Activated T-cell treated with anti-CD3 and anti-CD28 coated beads, Interleukin-2, amount 50 U/mL, for 24 hours (primary cell): ENCODE data around the gene GPC5.

Source experiments
- DNase-seq: peaks from one replicate; pipeline ENCODE4 v3.0.0-alpha.2; 2020
- H3K27ac Mint-ChIP-seq: 2 replicates; pipeline ENCODE4 v1.8.0; 2020; ENCODE audit warnings: mild to moderate bottlenecking, mixed read lengths
- H3K27me3 Mint-ChIP-seq: 2 replicates; pipeline ENCODE4 v1.8.0; 2020; ENCODE audit warnings: mixed read lengths
- H3K36me3 Mint-ChIP-seq: 2 replicates; pipeline ENCODE4 v1.8.0; 2020; ENCODE audit warnings: low read depth, mixed read lengths
- H3K4me1 Mint-ChIP-seq: 2 replicates; pipeline ENCODE4 v1.8.0; 2020; ENCODE audit warnings: low read depth, mixed read lengths
- H3K4me3 Mint-ChIP-seq: 2 replicates; pipeline ENCODE4 v1.8.0; 2020; ENCODE audit warnings: mild to moderate bottlenecking, moderate library complexity, mixed read lengths
- H3K9me3 Mint-ChIP-seq: 2 replicates; pipeline ENCODE4 v1.8.0; 2020; ENCODE audit warnings: mixed read lengths

The GPC5 gene

GRCh38 chr13:91459485-91459884 is 61.1 kb downstream of the GPC5 start:
- Mint-ChIP-seq H3K4me1 (no peaks in the 10 kb centered on the region), H3K36me3 (no peaks in the 10 kb centered on the region), H3K27ac (no peak overlapping the region), H3K4me3 (no peak overlapping the region), H3K9me3 (no peaks in the 10 kb centered on the region), H3K27me3 (peaks cover 5% of the 10 kb centered on the region)
- no peak for DNase-seq

- no peak overlapping the region for H3K27ac Mint-ChIP-seq
These were observed 65.9 kb downstream of the GPC5 start for GRCh38 chr13:91464336-91464735.

GRCh38 chr13:91467236-91467635 is 68.8 kb downstream of the GPC5 start:
- no peak for DNase-seq
- H3K9me3 Mint-ChIP-seq = no peaks in the 10 kb centered on the region
- H3K27me3 Mint-ChIP-seq = peaks cover 2% of the 10 kb centered on the region
- H3K27ac Mint-ChIP-seq = no peak overlapping the region
- no peaks in the 10 kb centered on the region for H3K4me1 Mint-ChIP-seq
- H3K4me3 Mint-ChIP-seq = no peak overlapping the region
- no peaks in the 10 kb centered on the region for H3K36me3 Mint-ChIP-seq

More at GRCh38 chr13:91464336-91464735, 65.9 kb downstream of the GPC5 start:
- Mint-ChIP-seq H3K27me3 (peaks cover 2% of the 10 kb centered on the region), H3K4me3 (no peak overlapping the region), H3K36me3 (no peaks in the 10 kb centered on the region), H3K4me1 (no peaks in the 10 kb centered on the region), H3K9me3 (no peaks in the 10 kb centered on the region)
- DNase-seq = no peak

GRCh38 chr13:91468301-91468700 is 69.9 kb downstream of the GPC5 start:
- Mint-ChIP-seq H3K27ac (no peak overlapping the region), H3K9me3 (no peaks in the 10 kb centered on the region), H3K4me1 (no peaks in the 10 kb centered on the region), H3K4me3 (no peak overlapping the region), H3K27me3 (peaks cover 5% of the 10 kb centered on the region), H3K36me3 (no peaks in the 10 kb centered on the region)
- no peak for DNase-seq

GRCh38 chr13:91470084-91470621 is 71.7 kb downstream of the GPC5 start:
- no peak for DNase-seq
- no peak overlapping the region for H3K27ac Mint-ChIP-seq
- no peaks in the 10 kb centered on the region for H3K4me1 Mint-ChIP-seq
- H3K4me3 Mint-ChIP-seq = no peak overlapping the region
- H3K9me3 Mint-ChIP-seq = no peaks in the 10 kb centered on the region
- no peaks in the 10 kb centered on the region for H3K36me3 Mint-ChIP-seq
- peaks cover 5% of the 10 kb centered on the region for H3K27me3 Mint-ChIP-seq

- no peak overlapping the region for H3K4me3 Mint-ChIP-seq
- H3K27me3 Mint-ChIP-seq = peaks cover 5% of the 10 kb centered on the region
- H3K9me3 Mint-ChIP-seq = no peaks in the 10 kb centered on the region
- no peaks in the 10 kb centered on the region for H3K4me1 Mint-ChIP-seq
- DNase-seq = no peak
- no peak overlapping the region for H3K27ac Mint-ChIP-seq
- H3K36me3 Mint-ChIP-seq = no peaks in the 10 kb centered on the region
These were observed 72.3 kb downstream of the GPC5 start for GRCh38 chr13:91470681-91471080.

GRCh38 chr13:91482427-91482826 is 84.0 kb downstream of the GPC5 start:
- DNase-seq = no peak
- Mint-ChIP-seq H3K36me3 (no peaks in the 10 kb centered on the region), H3K27me3 (no peaks in the 10 kb centered on the region), H3K4me3 (no peak overlapping the region), H3K4me1 (no peaks in the 10 kb centered on the region), H3K27ac (no peak overlapping the region), H3K9me3 (no peaks in the 10 kb centered on the region)

GRCh38 chr13:91491980-91492379 is 93.6 kb downstream of the GPC5 start:
- H3K4me1 Mint-ChIP-seq = no peaks in the 10 kb centered on the region
- H3K36me3 Mint-ChIP-seq = no peaks in the 10 kb centered on the region
- no peak overlapping the region for H3K27ac Mint-ChIP-seq
- no peaks in the 10 kb centered on the region for H3K27me3 Mint-ChIP-seq
- no peak for DNase-seq
- no peaks in the 10 kb centered on the region for H3K9me3 Mint-ChIP-seq
- no peak overlapping the region for H3K4me3 Mint-ChIP-seq

- no peaks in the 10 kb centered on the region for H3K36me3 Mint-ChIP-seq
- no peak overlapping the region for H3K4me3 Mint-ChIP-seq
- H3K9me3 Mint-ChIP-seq = no peaks in the 10 kb centered on the region
- peaks cover 2% of the 10 kb centered on the region for H3K27me3 Mint-ChIP-seq
- DNase-seq = no peak
- no peak overlapping the region for H3K27ac Mint-ChIP-seq
- H3K4me1 Mint-ChIP-seq = no peaks in the 10 kb centered on the region
These were observed 95.0 kb downstream of the GPC5 start for GRCh38 chr13:91493442-91493841.

GRCh38 chr13:91498298-91498697 is 99.9 kb downstream of the GPC5 start:
- no peaks in the 10 kb centered on the region for H3K36me3 Mint-ChIP-seq
- H3K27ac Mint-ChIP-seq = no peak overlapping the region
- H3K4me1 Mint-ChIP-seq = no peaks in the 10 kb centered on the region
- H3K9me3 Mint-ChIP-seq = peaks cover 2% of the 10 kb centered on the region
- H3K4me3 Mint-ChIP-seq = no peak overlapping the region
- DNase-seq = no peak
- H3K27me3 Mint-ChIP-seq = peaks cover 2% of the 10 kb centered on the region

GRCh38 chr13:91504216-91504615 is 105.8 kb downstream of the GPC5 start:
- H3K4me3 Mint-ChIP-seq = no peak overlapping the region
- peaks cover 6% of the 10 kb centered on the region for H3K9me3 Mint-ChIP-seq
- no peaks in the 10 kb centered on the region for H3K27me3 Mint-ChIP-seq
- no peaks in the 10 kb centered on the region for H3K36me3 Mint-ChIP-seq
- no peaks in the 10 kb centered on the region for H3K4me1 Mint-ChIP-seq
- no peak overlapping the region for H3K27ac Mint-ChIP-seq
- no peak for DNase-seq

GRCh38 chr13:91506759-91507158 is 108.3 kb downstream of the GPC5 start:
- no peaks in the 10 kb centered on the region for H3K4me1 Mint-ChIP-seq
- no peaks in the 10 kb centered on the region for H3K36me3 Mint-ChIP-seq
- DNase-seq = no peak

GRCh38 chr13:91510058-91510457 is 111.6 kb downstream of the GPC5 start:
- H3K27ac Mint-ChIP-seq = no peak overlapping the region
- no peaks in the 10 kb centered on the region for H3K36me3 Mint-ChIP-seq
- H3K27me3 Mint-ChIP-seq = no peaks in the 10 kb centered on the region
- H3K4me1 Mint-ChIP-seq = no peaks in the 10 kb centered on the region
- DNase-seq = no peak
- H3K9me3 Mint-ChIP-seq = no peaks in the 10 kb centered on the region
- H3K4me3 Mint-ChIP-seq = no peak overlapping the region

More at GRCh38 chr13:91506759-91507158, 108.3 kb downstream of the GPC5 start:
- H3K27ac Mint-ChIP-seq = no peak overlapping the region
- H3K27me3 Mint-ChIP-seq = no peaks in the 10 kb centered on the region
- H3K9me3 Mint-ChIP-seq = peaks cover 4% of the 10 kb centered on the region
- no peak overlapping the region for H3K4me3 Mint-ChIP-seq

GRCh38 chr13:91513790-91514189 is 115.4 kb downstream of the GPC5 start:
- Mint-ChIP-seq H3K4me1 (no peaks in the 10 kb centered on the region), H3K27me3 (no peaks in the 10 kb centered on the region), H3K36me3 (no peaks in the 10 kb centered on the region), H3K27ac (no peak overlapping the region), H3K4me3 (no peak overlapping the region), H3K9me3 (no peaks in the 10 kb centered on the region)
- no peak for DNase-seq

GRCh38 chr13:91516799-91517198 is 118.4 kb downstream of the GPC5 start:
- Mint-ChIP-seq H3K27me3 (no peaks in the 10 kb centered on the region), H3K4me3 (no peak overlapping the region), H3K27ac (no peak overlapping the region), H3K36me3 (no peaks in the 10 kb centered on the region), H3K9me3 (no peaks in the 10 kb centered on the region), H3K4me1 (no peaks in the 10 kb centered on the region)
- DNase-seq = no peak

GRCh38 chr13:91520952-91521351 is 122.5 kb downstream of the GPC5 start:
- Mint-ChIP-seq H3K27ac (no peak overlapping the region), H3K9me3 (no peaks in the 10 kb centered on the region), H3K36me3 (no peaks in the 10 kb centered on the region), H3K4me3 (no peak overlapping the region), H3K4me1 (no peaks in the 10 kb centered on the region), H3K27me3 (no peaks in the 10 kb centered on the region)
- no peak for DNase-seq
